Activated CD4-positive, alpha-beta T cell treated with anti-CD3 and anti-CD28 coated beads, Interleukin-2, amount 10 ng/mL, durations not matched to agents 7 days and 5 days (primary cell): Measurements from ENCODE around the gene EDA2R. TPM values are rescaled to one million over a fixed set of nuclear protein-coding genes. Genes with fewer than 3 reads are reported as not detected.
A peak's percentile ranks its signal among the peaks of the same experiment; 100 is the strongest.

Source experiments
- CTCF ChIA-PET: fragments of 350-600 bp; sonication (Branson Sonifier 250); formaldehyde crosslinking; loops from one replicate; lab custom pipeline; 2021; ENCODE audit warnings: antibody characterized with exemption; lab: Charles Lee
- POLR2A ChIA-PET: fragments of 350-600 bp; sonication (Branson Sonifier 250); formaldehyde crosslinking; loops from one replicate; lab custom pipeline; 2021; ENCODE audit warnings: antibody characterized with exemption; lab: Charles Lee
- DNase-seq: peaks from one replicate; pipeline ENCODE4 v3.0.0-alpha.2; 2020
- H3K27ac Mint-ChIP-seq: one replicate; pipeline ENCODE4 v1.8.0; 2021; ENCODE audit warnings: mild to moderate bottlenecking, moderate library complexity, mixed read lengths
- H3K27me3 Mint-ChIP-seq: one replicate; pipeline ENCODE4 v1.8.0; 2021; ENCODE audit warnings: mixed read lengths
- H3K36me3 Mint-ChIP-seq: one replicate; pipeline ENCODE4 v1.8.0; 2021; ENCODE audit warnings: low read depth, mixed read lengths
- H3K4me1 Mint-ChIP-seq: one replicate; pipeline ENCODE4 v1.8.0; 2021; ENCODE audit warnings: mixed read lengths
- H3K4me3 Mint-ChIP-seq: one replicate; pipeline ENCODE4 v1.8.0; 2021; ENCODE audit warnings: mild to moderate bottlenecking, moderate library complexity, mixed read lengths
- H3K9me3 Mint-ChIP-seq: one replicate; pipeline ENCODE4 v1.8.0; 2021; ENCODE audit warnings: mixed read lengths
- total RNA-seq, 2 experiments: library from RNA; stranded (reverse); gene quantifications; one replicate each; pipeline ENCODE4 v1.2.3, GENCODE V29; 2021

The EDA2R gene, protein sequence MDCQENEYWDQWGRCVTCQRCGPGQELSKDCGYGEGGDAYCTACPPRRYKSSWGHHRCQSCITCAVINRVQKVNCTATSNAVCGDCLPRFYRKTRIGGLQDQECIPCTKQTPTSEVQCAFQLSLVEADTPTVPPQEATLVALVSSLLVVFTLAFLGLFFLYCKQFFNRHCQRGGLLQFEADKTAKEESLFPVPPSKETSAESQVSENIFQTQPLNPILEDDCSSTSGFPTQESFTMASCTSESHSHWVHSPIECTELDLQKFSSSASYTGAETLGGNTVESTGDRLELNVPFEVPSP
- 1 to 10 TPM; 3.0 to 3.6 TPM for total RNA-seq

DNA sequence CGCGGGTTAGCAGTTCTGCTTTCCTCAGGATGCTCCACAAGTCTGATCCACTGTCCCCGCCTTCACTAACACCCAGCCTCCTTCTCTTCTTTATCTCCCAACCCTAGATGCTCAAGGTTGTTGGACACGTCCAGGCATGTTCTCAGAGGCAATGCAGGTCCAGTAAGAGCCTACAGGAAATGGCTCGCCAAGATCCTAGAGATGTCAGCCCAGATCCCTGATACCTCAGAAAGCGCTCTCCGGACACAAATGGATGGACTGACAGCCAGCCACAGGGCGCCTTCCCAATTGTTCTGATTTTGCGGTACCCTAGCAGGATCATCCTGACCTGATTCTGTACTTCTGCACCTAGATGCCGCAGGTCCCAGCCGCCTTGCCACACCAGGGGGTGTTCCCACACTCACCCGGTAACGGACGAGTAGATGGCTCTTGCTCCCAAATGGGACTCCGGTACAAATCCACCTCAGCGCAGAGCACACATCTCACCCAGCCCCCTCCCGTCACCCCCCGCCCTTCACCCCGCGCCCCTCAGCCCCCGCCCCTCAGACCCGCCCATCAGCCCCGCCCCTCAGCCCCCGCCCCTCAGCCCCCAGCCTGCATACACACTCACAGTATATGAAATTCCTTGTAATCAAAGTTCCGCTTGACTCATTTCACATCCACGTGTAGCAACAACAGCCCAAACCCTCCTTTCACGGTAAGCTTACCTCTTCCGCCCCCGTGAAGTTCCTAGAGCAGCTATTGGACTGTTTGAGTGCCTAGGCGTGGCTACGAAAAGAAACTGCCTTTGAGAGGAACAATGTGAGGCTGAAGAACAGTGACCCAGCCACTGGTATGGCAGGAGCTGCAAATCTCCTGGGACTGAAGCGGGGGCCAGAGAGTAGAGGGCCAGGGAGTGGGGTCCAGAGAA is at the start of gene EDA2R:
Gene EDA2R, minus strand, starts transcription at position 488 of the 910 bp plus-strand sequence. CDS start 23,058 bp downstream, outside the sequence.
- Mint-ChIP-seq H3K4me3 (peak within 1 kb of the TSS; percentile 71), H3K9me3 (no peaks in the 10 kb centered on the region), H3K27me3 (no peaks in the 10 kb centered on the region), H3K27ac (peak within 1 kb of the TSS; percentile 72), H3K4me1 (peaks cover 16% of the 10 kb centered on the region), H3K36me3 (no peaks in the 10 kb centered on the region)
- peak; percentile 50 for DNase-seq
- ChIA-PET POLR2A (no interaction called here), CTCF (no interaction called here)

DNA sequence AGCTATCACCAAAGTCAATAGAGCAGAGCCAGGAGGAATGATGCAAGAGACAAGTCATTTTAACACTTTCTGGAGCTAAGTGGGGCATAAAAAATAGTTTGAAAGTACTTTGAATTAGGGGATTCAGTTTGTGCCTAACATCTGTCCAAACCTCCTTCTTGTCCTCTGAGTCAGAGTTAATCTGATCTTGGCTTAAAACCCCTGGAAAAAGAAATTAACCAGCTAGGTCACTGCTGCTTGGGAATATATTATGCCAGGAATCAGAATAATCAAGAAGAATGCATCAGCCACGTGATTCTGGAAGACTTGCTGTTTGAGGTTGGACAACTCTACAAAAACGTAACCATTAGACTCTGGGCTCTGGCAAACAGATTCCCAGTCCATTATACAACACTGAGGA is 45.3 kb upstream of the EDA2R start:
- no peaks in the 10 kb centered on the region for H3K36me3 Mint-ChIP-seq
- H3K9me3 Mint-ChIP-seq = no peaks in the 10 kb centered on the region
- H3K27ac Mint-ChIP-seq = no peak overlapping the region
- no peak overlapping the region for H3K4me3 Mint-ChIP-seq
- no peaks in the 10 kb centered on the region for H3K27me3 Mint-ChIP-seq
- ChIA-PET POLR2A (no interaction called here), CTCF (interaction anchor here (0.5 kb wide), 1 partner anchor 82 kb away, joined by 3 read pairs; no protein-coding TSS in a partner anchor)
- no peak for DNase-seq
- no peaks in the 10 kb centered on the region for H3K4me1 Mint-ChIP-seq

DNA sequence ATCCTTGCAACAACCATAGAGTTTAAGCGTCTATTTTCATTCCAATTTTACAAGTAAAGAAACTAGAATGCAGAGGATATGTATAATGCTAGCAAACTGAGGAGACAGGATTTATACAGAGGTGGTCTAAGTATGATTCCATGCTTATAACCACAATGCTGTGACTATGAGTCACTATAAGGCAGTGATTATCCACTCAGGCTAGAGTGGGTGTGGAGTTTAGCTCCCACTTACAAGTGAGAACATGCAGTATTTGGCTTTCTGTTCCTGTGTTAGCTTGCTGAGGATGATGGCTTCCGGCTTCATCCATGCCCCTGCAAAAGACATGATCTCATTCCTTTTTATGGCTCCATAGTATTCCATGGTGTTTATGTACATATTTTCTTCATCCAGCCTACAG is 41.6 kb upstream of the EDA2R start:
- POLR2A ChIA-PET = no interaction called here
- CTCF ChIA-PET = no interaction called here
- H3K27me3 Mint-ChIP-seq = no peaks in the 10 kb centered on the region
- no peaks in the 10 kb centered on the region for H3K9me3 Mint-ChIP-seq
- DNase-seq = no peak
- H3K27ac Mint-ChIP-seq = no peak overlapping the region
- H3K4me1 Mint-ChIP-seq = no peaks in the 10 kb centered on the region
- no peaks in the 10 kb centered on the region for H3K36me3 Mint-ChIP-seq
- H3K4me3 Mint-ChIP-seq = no peak overlapping the region

DNA sequence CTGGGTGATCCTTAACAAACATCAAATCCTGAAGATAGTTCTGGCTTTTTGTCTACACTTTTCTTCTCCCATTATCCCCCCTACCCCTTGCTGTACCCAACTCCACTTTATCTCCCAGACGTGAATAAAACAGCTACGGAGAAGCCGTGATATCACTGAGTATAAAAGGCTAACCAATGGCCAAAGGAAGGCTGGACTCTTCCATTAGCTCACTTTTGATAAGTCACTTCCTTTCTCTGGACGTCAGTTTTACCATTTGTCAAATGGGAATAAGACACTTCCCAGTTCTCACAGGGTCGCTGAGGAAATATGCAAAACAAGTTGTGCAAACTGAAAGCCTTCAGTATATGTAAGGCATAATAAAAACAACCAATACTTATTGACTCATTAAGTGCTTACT is 38.6 kb upstream of the EDA2R start:
- no peaks in the 10 kb centered on the region for H3K4me1 Mint-ChIP-seq
- no peak overlapping the region for H3K4me3 Mint-ChIP-seq
- POLR2A ChIA-PET = no interaction called here
- CTCF ChIA-PET = no interaction called here
- no peaks in the 10 kb centered on the region for H3K27me3 Mint-ChIP-seq
- DNase-seq = no peak
- no peaks in the 10 kb centered on the region for H3K9me3 Mint-ChIP-seq
- no peak overlapping the region for H3K27ac Mint-ChIP-seq
- no peaks in the 10 kb centered on the region for H3K36me3 Mint-ChIP-seq

DNA sequence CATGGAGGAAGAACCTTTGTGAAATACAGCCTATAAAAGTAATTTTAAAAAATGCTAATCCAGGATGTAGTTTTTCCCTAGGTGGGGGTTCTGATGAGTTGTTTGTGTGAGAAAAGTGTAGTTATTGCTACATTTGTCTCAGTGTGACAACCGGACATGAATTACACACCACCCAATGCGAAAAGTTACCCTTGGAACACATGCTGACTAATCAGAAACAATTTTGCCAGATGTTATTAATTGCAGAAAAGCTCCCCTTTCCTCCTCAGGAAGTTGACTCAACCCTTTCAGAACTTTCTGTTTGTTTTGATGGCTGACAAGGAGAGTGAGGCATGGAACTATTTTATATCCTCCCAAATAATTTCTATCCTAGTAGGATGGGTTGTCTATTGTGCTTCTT is 38.1 kb upstream of the EDA2R start:
- ChIA-PET CTCF (no interaction called here), POLR2A (no interaction called here)
- H3K27ac Mint-ChIP-seq = no peak overlapping the region

DNA sequence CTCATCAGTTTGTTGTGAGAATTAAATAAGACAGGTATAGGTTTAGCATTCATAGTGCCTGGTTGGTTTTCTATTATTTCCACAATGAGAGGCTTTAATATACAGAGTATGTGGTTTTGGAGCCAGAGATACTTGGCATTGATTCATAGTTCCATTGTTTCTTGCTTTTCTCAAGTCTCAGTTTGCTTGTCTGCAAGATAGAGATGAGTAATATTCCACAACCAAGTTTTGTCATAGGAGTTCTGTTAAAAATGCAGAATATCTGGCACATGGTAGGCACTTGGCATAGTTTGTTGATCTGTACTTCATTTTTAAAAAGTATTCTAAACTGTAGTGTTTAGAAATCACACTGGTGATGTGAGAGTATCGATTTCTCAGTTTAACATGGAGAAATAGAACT is 37.5 kb upstream of the EDA2R start:
- no peak overlapping the region for H3K4me3 Mint-ChIP-seq
- ChIA-PET POLR2A (no interaction called here), CTCF (no interaction called here)
- no peaks in the 10 kb centered on the region for H3K9me3 Mint-ChIP-seq
- no peaks in the 10 kb centered on the region for H3K36me3 Mint-ChIP-seq
- no peak overlapping the region for H3K27ac Mint-ChIP-seq
- DNase-seq = no peak
- H3K27me3 Mint-ChIP-seq = no peaks in the 10 kb centered on the region
- H3K4me1 Mint-ChIP-seq = no peaks in the 10 kb centered on the region

More for the DNA sequence above, 38.1 kb upstream of the EDA2R start:
- no peaks in the 10 kb centered on the region for H3K27me3 Mint-ChIP-seq
- no peak overlapping the region for H3K4me3 Mint-ChIP-seq
- no peaks in the 10 kb centered on the region for H3K36me3 Mint-ChIP-seq
- no peaks in the 10 kb centered on the region for H3K9me3 Mint-ChIP-seq
- no peak for DNase-seq
- H3K4me1 Mint-ChIP-seq = no peaks in the 10 kb centered on the region

DNA sequence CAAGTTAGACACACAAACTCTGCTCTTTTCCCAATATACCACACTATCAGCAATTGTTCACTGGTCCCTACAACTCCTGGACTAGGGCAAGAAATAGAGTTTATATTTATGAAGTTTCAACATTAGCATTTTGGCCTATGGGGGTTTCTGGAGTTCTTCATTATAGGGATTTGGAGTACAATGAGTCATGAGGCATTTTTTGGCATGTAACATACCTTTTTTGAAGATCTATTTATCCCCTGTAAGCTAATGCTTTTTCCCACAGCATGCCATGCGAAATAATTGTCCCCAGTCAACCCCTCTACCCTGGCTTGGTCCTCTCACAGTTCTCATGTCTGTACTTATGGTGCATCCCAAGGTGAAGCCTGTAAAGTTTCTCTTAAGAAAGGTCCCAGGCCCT is 36.7 kb upstream of the EDA2R start:
- CTCF ChIA-PET = no interaction called here
- no peak for DNase-seq
- Mint-ChIP-seq H3K36me3 (no peaks in the 10 kb centered on the region), H3K4me3 (no peak overlapping the region), H3K27me3 (no peaks in the 10 kb centered on the region), H3K27ac (no peak overlapping the region), H3K4me1 (no peaks in the 10 kb centered on the region), H3K9me3 (no peaks in the 10 kb centered on the region)
- POLR2A ChIA-PET = no interaction called here

DNA sequence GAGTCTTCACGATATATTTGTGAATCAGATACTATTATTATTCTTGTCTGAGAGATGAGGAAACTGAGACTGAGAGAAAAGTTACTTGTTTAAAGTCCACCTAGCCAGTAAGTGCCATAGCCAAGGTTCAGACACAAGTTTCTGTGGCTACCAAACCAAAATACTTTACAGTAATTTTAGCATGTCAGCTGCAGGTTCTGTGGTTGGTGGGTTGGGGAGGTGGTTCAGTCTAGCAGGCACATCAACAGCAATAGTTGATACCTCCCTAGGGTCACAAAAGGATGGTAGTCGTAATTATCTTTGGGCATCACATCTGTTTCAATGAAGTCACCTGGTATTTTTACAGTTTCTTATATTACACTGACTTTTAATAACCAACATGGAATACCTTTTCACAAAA is 35.6 kb upstream of the EDA2R start:
- H3K27ac Mint-ChIP-seq = no peak overlapping the region
- POLR2A ChIA-PET = no interaction called here

DNA sequence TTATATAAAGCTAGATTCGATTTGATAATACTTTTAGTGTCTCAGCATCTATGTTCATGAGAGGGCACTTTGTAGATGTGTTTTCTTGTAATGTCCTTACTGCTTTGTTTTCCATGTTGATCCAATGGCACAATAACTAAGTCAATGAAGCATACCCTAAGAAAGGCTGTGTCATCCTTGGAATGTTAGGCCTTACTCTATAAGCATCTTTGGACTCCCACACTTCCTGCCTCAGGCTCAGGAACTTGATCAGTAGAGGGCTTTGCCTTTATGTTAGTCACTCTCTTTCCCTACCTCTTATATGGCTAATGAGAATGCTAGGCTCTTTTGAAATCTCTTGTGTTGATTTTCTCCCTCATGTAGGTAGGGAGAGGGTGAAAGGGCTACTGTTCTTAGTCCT is 33.2 kb upstream of the EDA2R start:
- no peak for DNase-seq
- ChIA-PET CTCF (no interaction called here), POLR2A (no interaction called here)
- Mint-ChIP-seq H3K27me3 (no peaks in the 10 kb centered on the region), H3K9me3 (no peaks in the 10 kb centered on the region), H3K4me1 (no peaks in the 10 kb centered on the region), H3K27ac (no peak overlapping the region), H3K4me3 (no peak overlapping the region), H3K36me3 (no peaks in the 10 kb centered on the region)

More for the DNA sequence above, 35.6 kb upstream of the EDA2R start:
- Mint-ChIP-seq H3K9me3 (no peaks in the 10 kb centered on the region), H3K4me1 (no peaks in the 10 kb centered on the region), H3K4me3 (no peak overlapping the region), H3K36me3 (no peaks in the 10 kb centered on the region), H3K27me3 (no peaks in the 10 kb centered on the region)
- no peak for DNase-seq
- CTCF ChIA-PET = no interaction called here

DNA sequence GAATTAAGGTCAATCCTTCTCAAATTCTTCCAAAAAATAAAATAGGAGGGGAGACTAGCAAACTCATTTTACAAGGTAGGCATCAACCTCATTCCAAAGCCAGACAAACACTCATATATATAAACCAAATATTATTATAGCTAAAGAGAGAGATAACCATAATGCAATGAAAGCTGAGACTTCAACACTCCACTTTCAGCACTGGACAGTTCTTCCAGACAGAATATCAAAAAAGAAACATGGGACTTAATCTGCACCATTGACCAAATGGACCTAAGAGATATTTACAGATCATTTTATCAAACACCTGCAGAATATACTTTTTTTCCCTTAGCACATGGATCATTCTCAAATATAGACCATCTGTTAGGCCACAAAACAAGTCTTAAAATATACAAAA is 15.5 kb upstream of the EDA2R start:
- ChIA-PET POLR2A (no interaction called here), CTCF (no interaction called here)
- H3K27me3 Mint-ChIP-seq = peaks cover 2% of the 10 kb centered on the region
- no peak for DNase-seq
- H3K36me3 Mint-ChIP-seq = no peaks in the 10 kb centered on the region
- no peak overlapping the region for H3K27ac Mint-ChIP-seq
- H3K4me3 Mint-ChIP-seq = no peak overlapping the region
- H3K4me1 Mint-ChIP-seq = no peaks in the 10 kb centered on the region
- H3K9me3 Mint-ChIP-seq = no peaks in the 10 kb centered on the region

DNA sequence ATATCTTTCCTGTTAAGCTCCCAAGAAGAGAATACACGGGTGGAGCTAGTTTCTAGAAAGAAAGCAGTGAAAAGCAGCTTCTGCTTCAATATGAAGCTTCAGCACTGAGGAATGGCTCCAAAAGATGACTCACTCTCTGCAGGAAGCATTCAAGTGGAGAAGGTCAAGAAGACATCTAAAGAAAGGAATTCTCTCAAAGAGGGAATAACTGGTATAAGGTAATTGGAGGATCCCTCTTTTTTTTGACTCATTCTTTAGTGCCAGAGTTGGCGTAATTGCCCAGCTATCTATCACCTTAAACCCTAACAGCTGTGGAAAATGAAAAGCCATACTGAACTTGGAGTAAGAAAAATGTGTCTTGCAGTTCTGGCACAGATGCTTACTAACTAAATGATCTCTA is 3.5 kb downstream of the EDA2R start:
- no peaks in the 10 kb centered on the region for H3K9me3 Mint-ChIP-seq
- H3K27me3 Mint-ChIP-seq = no peaks in the 10 kb centered on the region
- H3K36me3 Mint-ChIP-seq = no peaks in the 10 kb centered on the region
- ChIA-PET POLR2A (no interaction called here), CTCF (interaction anchor here (1.6 kb wide), 1 partner anchor 94 kb away, joined by 3 read pairs; no protein-coding TSS in a partner anchor)
- H3K27ac Mint-ChIP-seq = no peak overlapping the region
- no peak for DNase-seq
- H3K4me1 Mint-ChIP-seq = peaks cover 16% of the 10 kb centered on the region
- H3K4me3 Mint-ChIP-seq = no peak overlapping the region

DNA sequence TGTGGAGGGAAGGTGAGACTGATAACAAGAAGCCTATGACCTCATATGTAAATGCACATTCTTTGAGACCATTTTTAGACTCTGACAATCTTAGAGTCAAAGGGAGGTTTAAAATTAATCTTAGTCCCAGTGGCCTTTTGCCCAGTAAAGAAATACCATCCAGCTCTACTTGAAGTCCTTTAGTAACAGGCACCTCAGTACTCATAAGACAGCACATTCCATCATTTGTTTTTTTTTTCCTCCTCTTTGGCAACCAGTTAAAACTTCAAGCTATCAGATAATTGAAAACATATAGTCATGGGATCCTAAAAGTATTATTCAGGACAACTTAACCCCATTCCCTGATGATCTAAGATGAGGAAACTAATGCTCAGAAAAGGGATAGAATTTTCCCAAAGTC is 4.6 kb downstream of the EDA2R start:
- no peaks in the 10 kb centered on the region for H3K9me3 Mint-ChIP-seq
- no peak for DNase-seq
- CTCF ChIA-PET = interaction anchor here (1.6 kb wide), 1 partner anchor 95 kb away, joined by 3 read pairs; no protein-coding TSS in a partner anchor
- peaks cover 13% of the 10 kb centered on the region for H3K4me1 Mint-ChIP-seq
- POLR2A ChIA-PET = no interaction called here
- H3K27me3 Mint-ChIP-seq = no peaks in the 10 kb centered on the region
- no peaks in the 10 kb centered on the region for H3K36me3 Mint-ChIP-seq
- H3K4me3 Mint-ChIP-seq = no peak overlapping the region
- H3K27ac Mint-ChIP-seq = no peak overlapping the region

DNA sequence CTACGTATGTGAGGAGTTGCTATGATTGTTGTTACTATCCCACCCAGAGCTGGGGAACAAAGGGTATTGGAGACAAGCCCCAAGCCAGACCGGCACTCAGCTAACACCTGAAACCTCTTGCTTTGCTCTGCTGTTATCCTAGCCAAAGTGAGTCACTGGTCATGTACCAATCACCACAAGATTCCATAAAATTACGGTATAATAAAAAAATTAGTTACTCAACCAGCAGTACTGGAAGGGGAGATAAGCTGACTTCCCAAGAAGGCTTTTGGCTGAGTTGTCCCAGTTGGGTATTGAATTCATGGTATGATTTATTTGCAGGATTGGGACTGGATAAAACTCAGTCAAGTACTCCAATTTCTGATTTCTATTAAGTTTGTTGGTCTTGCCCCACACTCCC is 5.3 kb downstream of the EDA2R start:
- CTCF ChIA-PET = no interaction called here
- Mint-ChIP-seq H3K27ac (no peak overlapping the region), H3K4me1 (peaks cover 10% of the 10 kb centered on the region), H3K4me3 (no peak overlapping the region), H3K9me3 (no peaks in the 10 kb centered on the region), H3K27me3 (no peaks in the 10 kb centered on the region), H3K36me3 (no peaks in the 10 kb centered on the region)
- POLR2A ChIA-PET = no interaction called here
- DNase-seq = no peak
